ENCODE results near the gene CNN2.

CNN2 gene

DNA sequence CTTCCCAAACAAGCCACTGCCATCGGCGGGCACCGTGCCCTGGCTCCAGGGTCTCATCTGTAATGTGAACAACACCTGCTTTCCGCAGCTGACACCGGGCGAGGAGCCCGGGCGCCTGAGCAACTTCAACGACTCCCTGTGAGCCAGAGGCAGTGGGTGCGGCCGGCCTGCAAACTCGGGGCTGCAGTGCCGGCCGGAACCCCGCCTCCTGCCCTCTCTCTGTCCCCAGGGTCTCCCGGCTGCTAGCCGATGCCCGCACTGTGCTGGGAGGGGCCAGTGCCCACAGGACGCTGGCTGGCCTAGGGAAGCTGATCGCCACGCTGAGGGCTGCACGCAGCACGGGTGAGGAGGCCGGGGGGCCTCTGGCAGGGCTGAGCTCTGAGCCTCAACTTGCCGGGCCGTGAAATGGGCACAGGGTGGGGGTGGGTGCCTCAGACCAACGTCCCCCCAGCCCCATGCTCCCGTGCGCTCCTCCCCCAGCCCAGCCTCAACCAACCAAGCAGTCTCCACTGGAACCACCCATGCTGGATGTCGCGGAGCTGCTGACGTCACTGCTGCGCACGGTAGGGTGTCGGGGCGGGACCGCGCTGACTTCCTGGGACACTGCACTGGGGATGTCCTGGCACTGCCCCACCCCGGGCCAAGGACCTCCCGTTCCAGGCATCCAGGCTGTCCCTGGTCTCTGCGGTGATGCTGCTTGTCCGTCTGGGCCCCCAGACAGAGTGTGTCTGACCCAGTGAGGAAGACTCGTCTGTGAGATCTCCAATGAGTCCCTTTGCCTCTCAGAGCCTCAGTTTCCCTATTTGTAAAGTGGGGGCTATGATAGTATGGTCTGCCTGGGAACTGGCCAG lies 15.7 kb downstream of the CNN2 start:
- Mint-ChIP-seq H3K36me3 (ENCODE audit: low read depth) (peaks cover 27% of the 10 kb centered on the region), H3K4me3 (no peak overlapping the region), H3K27me3 (no peaks in the 10 kb centered on the region), H3K27ac (no peak overlapping the region), H3K9me3 (no peaks in the 10 kb centered on the region), H3K4me1 (ENCODE audit: low read depth) (peaks cover 48% of the 10 kb centered on the region)
- no peak for DNase-seq

DNA sequence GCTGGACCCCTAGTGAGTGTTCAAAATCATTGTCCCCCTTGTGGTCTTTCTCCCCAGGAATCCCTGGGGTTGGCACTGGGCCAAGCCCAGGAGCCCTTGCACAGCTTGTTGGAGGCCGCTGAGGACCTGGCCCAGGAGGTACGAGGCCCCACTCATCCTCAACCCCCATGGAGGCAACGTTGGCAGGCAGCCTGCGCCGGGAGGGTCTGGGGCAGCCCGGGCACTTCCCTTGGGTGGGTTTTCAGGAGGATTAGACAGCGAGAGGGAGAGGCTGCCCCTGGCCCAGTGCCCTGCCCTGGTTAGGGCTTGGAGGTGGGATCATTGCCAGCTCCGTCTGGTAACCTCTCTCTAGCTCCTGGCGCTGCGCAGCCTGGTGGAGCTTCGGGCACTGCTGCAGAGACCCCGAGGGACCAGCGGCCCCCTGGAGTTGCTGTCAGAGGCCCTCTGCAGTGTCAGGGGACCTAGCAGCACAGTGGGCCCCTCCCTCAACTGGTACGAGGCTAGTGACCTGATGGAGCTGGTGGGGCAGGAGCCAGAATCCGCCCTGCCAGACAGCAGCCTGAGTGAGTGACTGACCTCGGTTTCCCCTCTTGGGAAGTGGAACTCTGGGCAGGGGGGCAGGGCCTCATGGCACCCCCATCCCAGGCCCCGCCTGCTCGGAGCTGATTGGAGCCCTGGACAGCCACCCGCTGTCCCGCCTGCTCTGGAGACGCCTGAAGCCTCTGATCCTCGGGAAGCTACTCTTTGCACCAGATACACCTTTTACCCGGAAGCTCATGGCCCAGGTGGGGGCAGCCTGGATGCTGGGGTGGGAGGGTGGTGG lies 16.5 kb downstream of the CNN2 start:
- H3K27me3 Mint-ChIP-seq, result no peaks in the 10 kb centered on the region
- H3K4me3 Mint-ChIP-seq, result no peak overlapping the region
- H3K27ac Mint-ChIP-seq, result no peak overlapping the region
- H3K4me1 Mint-ChIP-seq (ENCODE audit: low read depth), result peaks cover 42% of the 10 kb centered on the region
- DNase-seq, result no peak
- peaks cover 20% of the 10 kb centered on the region for H3K36me3 Mint-ChIP-seq (ENCODE audit: low read depth)
- H3K9me3 Mint-ChIP-seq, result no peaks in the 10 kb centered on the region

DNA sequence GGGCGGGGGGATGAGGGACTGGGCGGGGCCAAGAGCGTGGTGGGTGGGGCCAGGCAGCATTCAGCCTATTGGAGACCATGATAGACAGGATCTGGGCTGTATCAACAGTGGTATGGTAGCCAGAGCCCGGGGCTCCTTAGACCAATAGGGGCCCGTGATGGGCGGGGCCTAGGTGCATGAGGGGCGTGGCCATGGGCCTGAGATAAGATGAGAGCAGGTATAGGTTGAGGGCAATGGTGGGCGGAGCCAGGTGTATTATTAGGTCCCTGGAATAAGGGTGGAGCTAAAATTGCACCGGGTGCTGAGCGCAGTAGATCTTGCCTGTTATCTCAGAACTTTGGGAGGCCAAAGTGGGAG lies 18.8 kb downstream of the CNN2 start:
- H3K27ac Mint-ChIP-seq, result no peak overlapping the region
- H3K9me3 Mint-ChIP-seq, result no peaks in the 10 kb centered on the region
- H3K36me3 Mint-ChIP-seq (ENCODE audit: low read depth), result peaks cover 7% of the 10 kb centered on the region
- DNase-seq, result peak; percentile 71
- H3K4me3 Mint-ChIP-seq, result no peak overlapping the region
- no peaks in the 10 kb centered on the region for H3K27me3 Mint-ChIP-seq
- H3K4me1 Mint-ChIP-seq (ENCODE audit: low read depth), result peaks cover 20% of the 10 kb centered on the region

DNA sequence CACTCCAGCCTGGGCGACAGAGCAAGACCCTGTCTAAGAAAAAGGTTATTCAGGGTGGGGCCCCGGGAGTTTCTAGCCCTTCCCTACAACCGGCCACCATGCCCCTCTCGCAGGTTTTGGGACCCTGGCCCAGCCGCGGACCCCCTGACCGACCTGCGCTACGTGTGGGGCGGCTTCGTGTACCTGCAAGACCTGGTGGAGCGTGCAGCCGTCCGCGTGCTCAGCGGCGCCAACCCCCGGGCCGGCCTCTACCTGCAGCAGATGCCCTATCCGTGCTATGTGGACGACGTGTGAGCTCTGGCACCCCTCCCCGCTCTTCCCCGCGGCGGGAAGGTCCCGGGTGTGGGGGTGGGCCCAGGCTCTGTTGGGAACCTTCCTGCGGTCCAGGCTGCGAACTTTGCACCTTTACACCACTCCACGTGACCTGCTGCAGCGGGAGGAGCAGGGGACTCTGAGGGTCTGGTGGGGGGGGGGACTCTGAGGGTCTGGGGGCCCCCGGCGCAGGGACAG lies 19.8 kb downstream of the CNN2 start:
- peaks cover 7% of the 10 kb centered on the region for H3K36me3 Mint-ChIP-seq (ENCODE audit: low read depth)
- H3K27me3 Mint-ChIP-seq, result no peaks in the 10 kb centered on the region
- H3K9me3 Mint-ChIP-seq, result no peaks in the 10 kb centered on the region
- H3K27ac Mint-ChIP-seq, result no peak overlapping the region
- H3K4me3 Mint-ChIP-seq, result no peak overlapping the region
- H3K4me1 Mint-ChIP-seq (ENCODE audit: low read depth), result peaks cover 11% of the 10 kb centered on the region
- DNase-seq, result no peak

DNA sequence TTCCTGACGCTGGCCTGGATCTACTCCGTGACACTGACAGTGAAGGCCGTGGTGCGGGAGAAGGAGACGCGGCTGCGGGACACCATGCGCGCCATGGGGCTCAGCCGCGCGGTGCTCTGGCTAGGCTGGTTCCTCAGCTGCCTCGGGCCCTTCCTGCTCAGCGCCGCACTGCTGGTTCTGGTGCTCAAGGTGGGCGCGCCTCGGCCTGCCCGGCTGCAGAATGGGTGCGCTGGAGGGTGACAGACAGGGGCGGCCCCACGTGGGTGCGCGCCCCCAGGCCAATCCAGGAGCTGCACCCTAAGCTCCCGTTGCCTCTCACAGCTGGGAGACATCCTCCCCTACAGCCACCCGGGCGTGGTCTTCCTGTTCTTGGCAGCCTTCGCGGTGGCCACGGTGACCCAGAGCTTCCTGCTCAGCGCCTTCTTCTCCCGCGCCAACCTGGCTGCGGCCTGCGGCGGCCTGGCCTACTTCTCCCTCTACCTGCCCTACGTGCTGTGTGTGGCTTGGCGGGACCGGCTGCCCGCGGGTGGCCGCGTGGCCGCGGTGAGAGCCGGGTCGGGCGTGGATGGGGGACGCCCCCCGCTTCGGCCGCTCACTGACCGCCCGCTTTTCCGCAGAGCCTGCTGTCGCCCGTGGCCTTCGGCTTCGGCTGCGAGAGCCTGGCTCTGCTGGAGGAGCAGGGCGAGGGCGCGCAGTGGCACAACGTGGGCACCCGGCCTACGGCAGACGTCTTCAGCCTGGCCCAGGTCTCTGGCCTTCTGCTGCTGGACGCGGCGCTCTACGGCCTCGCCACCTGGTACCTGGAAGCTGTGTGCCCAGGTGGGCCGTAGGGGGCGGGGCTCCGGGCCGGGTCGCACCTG lies 20.7 kb downstream of the CNN2 start:
- DNase-seq, result no peak
- peaks cover 7% of the 10 kb centered on the region for H3K36me3 Mint-ChIP-seq (ENCODE audit: low read depth)
- no peak overlapping the region for H3K27ac Mint-ChIP-seq
- H3K4me3 Mint-ChIP-seq, result no peak overlapping the region
- H3K27me3 Mint-ChIP-seq, result no peaks in the 10 kb centered on the region
- H3K9me3 Mint-ChIP-seq, result no peaks in the 10 kb centered on the region
- peaks cover 10% of the 10 kb centered on the region for H3K4me1 Mint-ChIP-seq (ENCODE audit: low read depth)

DNA sequence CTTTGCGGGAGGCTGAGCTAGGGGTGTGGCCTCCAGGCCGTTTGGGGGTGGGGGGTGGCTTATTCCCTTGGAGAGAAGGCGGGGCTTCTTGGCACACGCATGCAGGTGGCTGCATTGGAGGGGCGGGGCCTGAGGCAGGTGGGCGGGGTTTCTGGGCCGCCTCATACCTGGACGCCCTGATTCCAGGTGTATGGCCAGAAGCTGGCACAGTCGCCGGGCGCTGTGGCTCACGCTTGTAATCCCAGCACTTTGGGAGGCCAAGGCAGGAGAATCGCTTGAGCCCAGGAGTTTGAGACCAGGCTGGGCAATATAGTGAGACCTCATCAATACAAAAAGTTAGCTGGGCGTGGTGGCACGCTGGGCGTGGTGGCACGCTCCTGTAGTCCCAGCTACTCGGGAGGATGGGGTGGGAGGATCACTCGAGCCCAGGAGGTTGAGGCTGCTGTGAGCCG lies 21.3 kb downstream of the CNN2 start:
- DNase-seq, result no peak
- peaks cover 7% of the 10 kb centered on the region for H3K4me1 Mint-ChIP-seq (ENCODE audit: low read depth)
- H3K27me3 Mint-ChIP-seq, result no peaks in the 10 kb centered on the region
- H3K36me3 Mint-ChIP-seq (ENCODE audit: low read depth), result peaks cover 7% of the 10 kb centered on the region
- no peak overlapping the region for H3K4me3 Mint-ChIP-seq
- H3K9me3 Mint-ChIP-seq, result no peaks in the 10 kb centered on the region
- no peak overlapping the region for H3K27ac Mint-ChIP-seq

DNA sequence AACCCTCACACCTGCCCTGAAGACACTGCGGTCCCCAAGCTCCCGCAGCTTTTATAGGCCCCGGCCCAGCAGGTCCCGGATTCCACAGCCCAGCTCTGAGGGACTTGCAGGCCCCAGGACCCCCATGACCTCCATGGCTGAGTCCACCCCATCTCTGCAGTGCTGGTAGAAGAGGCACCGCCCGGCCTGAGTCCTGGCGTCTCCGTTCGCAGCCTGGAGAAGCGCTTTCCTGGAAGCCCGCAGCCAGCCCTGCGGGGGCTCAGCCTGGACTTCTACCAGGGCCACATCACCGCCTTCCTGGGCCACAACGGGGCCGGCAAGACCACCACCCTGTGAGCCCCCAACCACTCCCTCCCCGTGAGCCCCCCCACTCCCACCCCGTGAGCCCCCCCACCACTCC lies 22.7 kb downstream of the CNN2 start:
- Mint-ChIP-seq H3K27ac (no peak overlapping the region), H3K36me3 (ENCODE audit: low read depth) (peaks cover 7% of the 10 kb centered on the region), H3K9me3 (no peaks in the 10 kb centered on the region), H3K4me1 (ENCODE audit: low read depth) (peaks cover 8% of the 10 kb centered on the region), H3K4me3 (no peak overlapping the region), H3K27me3 (no peaks in the 10 kb centered on the region)
- no peak for DNase-seq

DNA sequence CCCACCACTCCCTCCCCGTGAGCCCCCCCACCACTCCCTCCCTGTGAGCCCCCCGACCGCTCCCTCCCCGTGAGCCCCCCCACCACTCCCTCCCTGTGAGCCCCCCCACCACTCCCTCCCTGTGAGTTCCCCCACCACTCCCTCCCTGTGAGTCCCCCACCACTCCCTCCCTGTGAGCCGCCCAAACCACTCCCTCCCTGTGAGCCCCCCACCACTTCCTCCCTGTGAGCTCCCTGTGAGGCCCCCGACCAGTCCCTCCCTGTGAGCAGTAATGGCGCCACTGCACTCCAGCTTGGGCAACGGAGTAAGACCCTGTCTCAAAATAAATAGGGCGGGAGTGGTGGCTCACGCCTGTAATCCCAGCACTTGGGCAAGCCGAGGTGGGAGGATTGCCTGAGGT lies 23.4 kb downstream of the CNN2 start:
- no peak overlapping the region for H3K4me3 Mint-ChIP-seq
- H3K27ac Mint-ChIP-seq, result no peak overlapping the region
- no peaks in the 10 kb centered on the region for H3K9me3 Mint-ChIP-seq
- no peaks in the 10 kb centered on the region for H3K27me3 Mint-ChIP-seq
- peaks cover 8% of the 10 kb centered on the region for H3K4me1 Mint-ChIP-seq (ENCODE audit: low read depth)
- peaks cover 5% of the 10 kb centered on the region for H3K36me3 Mint-ChIP-seq (ENCODE audit: low read depth)
- DNase-seq, result no peak

DNA sequence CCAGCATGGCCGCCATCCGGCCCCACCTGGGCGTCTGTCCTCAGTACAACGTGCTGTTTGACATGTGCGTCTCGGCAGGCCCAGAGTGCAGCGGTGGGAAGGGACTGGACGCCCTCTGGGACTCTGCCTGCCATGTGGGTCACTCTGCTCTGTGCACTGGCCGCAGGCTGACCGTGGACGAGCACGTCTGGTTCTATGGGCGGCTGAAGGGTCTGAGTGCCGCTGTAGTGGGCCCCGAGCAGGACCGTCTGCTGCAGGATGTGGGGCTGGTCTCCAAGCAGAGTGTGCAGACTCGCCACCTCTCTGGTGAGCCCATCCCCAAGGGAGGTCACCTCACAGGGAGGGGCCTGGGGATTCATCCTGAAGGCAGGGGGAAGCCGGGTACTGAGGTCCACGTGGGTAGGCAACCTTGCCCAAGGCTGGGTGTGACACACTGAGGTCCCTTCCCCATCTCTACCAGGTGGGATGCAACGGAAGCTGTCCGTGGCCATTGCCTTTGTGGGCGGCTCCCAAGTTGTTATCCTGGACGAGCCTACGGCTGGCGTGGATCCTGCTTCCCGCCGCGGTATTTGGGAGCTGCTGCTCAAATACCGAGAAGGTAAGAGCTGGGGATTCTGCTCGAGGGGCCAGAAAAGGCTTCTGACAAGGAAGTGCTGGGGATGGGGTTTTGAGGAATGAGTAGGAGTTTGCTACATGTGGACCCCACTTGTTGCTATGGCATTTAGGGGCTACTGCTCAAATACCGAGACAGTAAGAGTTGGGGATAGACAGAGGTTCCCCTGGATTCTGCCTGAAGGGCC lies 24.8 kb downstream of the CNN2 start:
- peaks cover 5% of the 10 kb centered on the region for H3K36me3 Mint-ChIP-seq (ENCODE audit: low read depth)
- no peak overlapping the region for H3K4me3 Mint-ChIP-seq
- DNase-seq, result no peak
- H3K27ac Mint-ChIP-seq, result peak overlapping the region; percentile 64
- no peaks in the 10 kb centered on the region for H3K9me3 Mint-ChIP-seq
- peaks cover 6% of the 10 kb centered on the region for H3K4me1 Mint-ChIP-seq (ENCODE audit: low read depth)
- no peaks in the 10 kb centered on the region for H3K27me3 Mint-ChIP-seq

DNA sequence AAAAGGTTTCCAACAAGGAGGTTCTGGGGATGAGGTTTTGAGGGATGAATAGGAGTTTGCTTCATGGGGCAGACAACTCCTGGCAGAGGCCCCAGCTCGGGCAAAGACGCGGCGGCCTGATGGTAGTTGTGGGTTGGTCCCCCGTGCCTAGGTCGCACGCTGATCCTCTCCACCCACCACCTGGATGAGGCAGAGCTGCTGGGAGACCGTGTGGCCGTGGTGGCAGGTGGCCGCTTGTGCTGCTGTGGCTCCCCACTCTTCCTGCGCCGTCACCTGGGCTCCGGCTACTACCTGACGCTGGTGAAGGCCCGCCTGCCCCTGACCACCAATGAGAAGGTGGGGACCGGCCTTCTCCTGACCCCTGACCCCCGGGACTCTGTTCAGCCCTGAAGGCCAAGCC lies 25.4 kb downstream of the CNN2 start:
- H3K36me3 Mint-ChIP-seq (ENCODE audit: low read depth), result peaks cover 11% of the 10 kb centered on the region
- no peak for DNase-seq
- no peak overlapping the region for H3K4me3 Mint-ChIP-seq
- no peaks in the 10 kb centered on the region for H3K27me3 Mint-ChIP-seq
- peak overlapping the region; percentile 64 for H3K27ac Mint-ChIP-seq
- peaks cover 6% of the 10 kb centered on the region for H3K4me1 Mint-ChIP-seq (ENCODE audit: low read depth)
- no peaks in the 10 kb centered on the region for H3K9me3 Mint-ChIP-seq

DNA sequence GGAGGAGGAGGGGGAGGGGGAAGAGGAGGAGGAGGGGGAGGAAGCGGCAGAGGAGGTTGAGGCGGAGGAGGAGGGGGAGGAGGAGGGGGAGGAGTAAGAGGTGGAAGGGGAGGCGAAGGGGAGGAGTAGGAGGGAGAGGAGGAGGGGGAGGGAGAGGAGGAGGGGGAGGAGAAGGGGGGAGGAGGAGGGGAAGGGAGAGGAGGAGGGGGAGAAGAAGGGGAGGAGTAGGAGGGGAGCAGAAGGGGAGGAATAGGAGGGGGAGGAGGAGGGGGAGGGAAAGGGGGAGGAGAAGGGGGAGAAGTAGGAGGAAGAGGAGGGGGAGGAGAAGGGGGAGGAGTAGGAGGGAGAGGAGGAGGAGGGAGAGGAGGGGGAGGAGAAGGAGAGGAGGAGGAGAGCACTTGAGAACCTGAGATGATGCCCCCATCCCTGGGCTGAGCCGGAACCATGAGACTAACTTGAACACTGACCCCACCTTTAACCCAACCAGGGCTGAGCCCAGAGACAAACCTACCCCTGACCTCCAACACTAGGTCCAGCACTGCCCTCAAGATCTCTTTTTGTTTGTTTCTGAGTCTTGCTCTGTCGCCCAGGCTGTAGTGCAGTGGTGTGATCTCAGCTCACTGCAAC lies 26.1 kb downstream of the CNN2 start:
- DNase-seq, result no peak
- no peak overlapping the region for H3K4me3 Mint-ChIP-seq
- peaks cover 9% of the 10 kb centered on the region for H3K4me1 Mint-ChIP-seq (ENCODE audit: low read depth)

DNA sequence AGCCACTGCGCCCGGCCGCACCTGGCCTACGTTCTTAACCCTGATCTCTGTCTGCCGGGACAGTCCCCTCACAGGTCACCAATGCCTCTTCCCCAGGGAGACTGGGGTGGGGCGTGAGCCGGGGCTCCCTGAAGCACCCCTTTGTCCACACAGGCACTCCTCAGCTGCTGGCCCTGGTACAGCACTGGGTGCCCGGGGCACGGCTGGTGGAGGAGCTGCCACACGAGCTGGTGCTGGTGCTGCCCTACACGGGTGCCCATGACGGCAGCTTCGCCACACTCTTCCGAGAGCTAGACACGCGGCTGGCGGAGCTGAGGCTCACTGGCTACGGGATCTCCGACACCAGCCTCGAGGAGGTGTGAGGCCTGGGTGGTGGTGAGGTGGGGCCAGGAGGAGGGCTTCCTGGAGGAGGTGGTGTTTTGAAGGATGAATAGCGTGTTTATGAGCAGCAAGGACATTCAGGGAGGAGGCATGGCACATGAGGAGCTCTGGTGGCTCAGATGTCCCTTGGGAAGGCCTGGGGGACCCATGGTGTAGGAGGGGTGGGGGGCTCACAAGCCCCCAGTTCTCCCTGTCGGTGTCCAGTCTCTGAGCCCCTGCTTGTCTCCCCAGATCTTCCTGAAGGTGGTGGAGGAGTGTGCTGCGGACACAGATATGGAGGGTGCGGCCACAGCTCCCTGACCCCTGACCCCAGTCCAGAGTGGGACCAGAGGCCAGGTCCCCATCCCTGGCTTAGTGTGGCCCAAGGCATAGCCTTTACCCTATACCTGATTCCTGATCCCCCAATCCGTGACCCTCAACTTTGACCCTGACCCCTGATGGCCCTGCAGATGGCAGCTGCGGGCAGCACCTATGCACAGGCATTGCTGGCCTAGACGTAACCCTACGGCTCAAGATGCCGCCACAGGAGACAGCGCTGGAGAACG lies 27.0 kb downstream of the CNN2 start:
- no peak for DNase-seq
- H3K27ac Mint-ChIP-seq, result peak overlapping the region; percentile 73
- no peaks in the 10 kb centered on the region for H3K9me3 Mint-ChIP-seq
- no peak overlapping the region for H3K4me3 Mint-ChIP-seq
- H3K4me1 Mint-ChIP-seq (ENCODE audit: low read depth), result peaks cover 18% of the 10 kb centered on the region
- H3K27me3 Mint-ChIP-seq, result no peaks in the 10 kb centered on the region
- H3K36me3 Mint-ChIP-seq (ENCODE audit: low read depth), result peaks cover 22% of the 10 kb centered on the region

More for the DNA sequence above, 26.1 kb downstream of the CNN2 start:
- peak overlapping the region; percentile 73 for H3K27ac Mint-ChIP-seq
- H3K36me3 Mint-ChIP-seq (ENCODE audit: low read depth), result peaks cover 15% of the 10 kb centered on the region
- H3K27me3 Mint-ChIP-seq, result no peaks in the 10 kb centered on the region
- no peaks in the 10 kb centered on the region for H3K9me3 Mint-ChIP-seq

Measured in activated T-cell treated with anti-CD3 and anti-CD28 coated beads, Interleukin-2, amount 50 U/mL, for 24 hours (primary cell).